Keratinocyte (primary cell): ENCODE data around the gene TENM4. TPM values are rescaled to one million over a fixed set of nuclear protein-coding genes. Genes with fewer than 3 reads are reported as not detected.

Experiments used
- DNase-seq: peaks from one replicate; pipeline ENCODE4 v3.0.0-alpha.2; 2011; ENCODE audit warnings: low read depth, missing footprints, low spot score
- FAIRE-seq: peaks from 2 replicates; lab custom pipeline; 2011; peaks lifted over from hg19 to GRCh38; lab: Jason Lieb, UNC
- H2AFZ ChIP-seq: 2 replicates; pipeline ENCODE4 v1.6.0; 2012; ENCODE audit warnings: low read length, control low read depth, inconsistent platforms; ENCODE audit not compliant: control insufficient read depth
- H3K27ac ChIP-seq: 2 replicates; pipeline ENCODE4 v1.5.1; 2011; ENCODE audit warnings: low read length; ENCODE audit not compliant: control insufficient read depth, insufficient read depth
- H3K27me3 ChIP-seq: 3 replicates; pipeline ENCODE4 v1.6.0; 2011; ENCODE audit warnings: low read length; ENCODE audit not compliant: control insufficient read depth, insufficient read depth; ENCODE audit errors: extremely low read depth
- H3K36me3 ChIP-seq, 2 experiments: 2 replicates in 1 of 2; 3 replicates in 1 of 2; pipeline ENCODE4 v1.5.1; 2011; ENCODE audit warnings: low read length in 2 of 2, mild to moderate bottlenecking in 1 of 2; ENCODE audit not compliant: control insufficient read depth in 2 of 2, insufficient read depth in 2 of 2; ENCODE audit errors: extremely low read depth in 1 of 2
- H3K4me1 ChIP-seq: 3 replicates; pipeline ENCODE4 v1.5.1; 2011; ENCODE audit warnings: low read length; ENCODE audit not compliant: control insufficient read depth, insufficient read depth; ENCODE audit errors: extremely low read depth
- H3K4me2 ChIP-seq: 3 replicates; pipeline ENCODE4 v1.6.0; 2011; ENCODE audit warnings: low read depth, low read length; ENCODE audit not compliant: control insufficient read depth, insufficient read depth; ENCODE audit errors: extremely low read depth
- H3K4me3 ChIP-seq, 3 experiments: fragments of 200-600 bp in 1 of 3; sonication (generic) in 1 of 3; 2 replicates in 2 of 3; 3 replicates in 1 of 3; pipeline ENCODE4 v1.5.1; 2011 to 2016; ENCODE audit warnings: low read length in 3 of 3, mild to moderate bottlenecking in 3 of 3, control low read depth in 2 of 3, inconsistent platforms in 1 of 3, low read depth in 1 of 3, mixed read lengths in 1 of 3, mixed run types in 1 of 3, moderate library complexity in 1 of 3; ENCODE audit not compliant: control insufficient read depth in 2 of 3, insufficient read depth in 2 of 3; ENCODE audit errors: extremely low read depth in 1 of 3
- H3K79me2 ChIP-seq: 2 replicates; pipeline ENCODE4 v1.6.0; 2012; ENCODE audit warnings: low read length; ENCODE audit not compliant: control insufficient read depth, insufficient read depth
- H3K9ac ChIP-seq: 3 replicates; pipeline ENCODE4 v1.6.0; 2011; ENCODE audit warnings: low read length; ENCODE audit not compliant: control insufficient read depth, insufficient read depth; ENCODE audit errors: extremely low read depth
- H3K9me1 ChIP-seq: 3 replicates; pipeline ENCODE4 v1.6.0; 2011; ENCODE audit warnings: low read length; ENCODE audit not compliant: control insufficient read depth, insufficient read depth; ENCODE audit errors: extremely low read depth
- H3K9me3 ChIP-seq: 2 replicates; pipeline ENCODE4 v1.5.1; 2012; ENCODE audit warnings: low read depth, low read length; ENCODE audit not compliant: control insufficient read depth
- H4K20me1 ChIP-seq: 3 replicates; pipeline ENCODE4 v1.6.0; 2011; ENCODE audit warnings: low read length; ENCODE audit not compliant: control insufficient read depth, insufficient read depth; ENCODE audit errors: extremely low read depth
- CTCF ChIP-seq, 3 experiments: IDR thresholded peaks in 1 of 3; conservative IDR thresholded peaks in 1 of 3; optimal IDR thresholded peaks in 1 of 3; 2 replicates in 2 of 3; 3 replicates in 1 of 3; pipeline versions ENCODE3 to v1.5.1; 2011; ENCODE audit warnings: low read length in 3 of 3, mild to moderate bottlenecking in 3 of 3, moderate library complexity in 2 of 3, control low read depth in 1 of 3, inconsistent platforms in 1 of 3; ENCODE audit not compliant: insufficient read depth in 2 of 3; ENCODE audit errors: extremely low read depth in 1 of 3
- EZH2 ChIP-seq: IDR thresholded peaks from one replicate; pipeline ENCODE4 v1.6.1; 2012; ENCODE audit warnings: inconsistent platforms, mild to moderate bottlenecking, low read length, moderate library complexity
- dilution Hi-C: fragments of 300-500 bp; cut with MboI; formaldehyde crosslinking; loops from one replicate; pipeline ENCODE4 v1.7.0; 2020; ENCODE audit warnings: low sequenced_read_pairs; ENCODE audit not compliant: extremely low pct_ligation_motif_present
- polyA plus RNA-seq, 5 experiments: library from polyadenylated mRNA; depleted of rRNA in 3 of 5; stranded (reverse) in 3 of 5; stranded (forward) in 1 of 5; unstranded in 1 of 5; fragments of >200 nt; gene quantifications; 1 replicate in 1 of 5; 2 replicates in 3 of 5; 3 replicates in 1 of 5; pipeline versions ENCODE4 v1.2.1 to v1.2.3, GENCODE V29; 2011 to 2012; ENCODE audit warnings: missing spikeins in 2 of 5, low read depth in 1 of 5, low replicate concordance in 1 of 5

TENM4 gene
- polyA plus RNA-seq, 1 donor (not counting 4 experiments of a cell fraction or from before 2014, with no cell fraction given): 3.5 TPM

- TF ChIP-seq EZH2 (no peak), CTCF (optimal IDR thresholded peaks at IDR 0.05 in 1 of 3, IDR thresholded peaks at IDR 0.05 in 1 of 3, conservative IDR thresholded peaks at IDR 0.05 in 1 of 3; ENCODE audit: extremely low read depth in 1 of 3, insufficient read depth in 2 of 3, low read length in 3 of 3) (no peak)
- H2AFZ ChIP-seq: no peak overlapping the region
- H3K27me3 ChIP-seq: no peaks in the 10 kb centered on the region
- H3K4me2 ChIP-seq: no peak overlapping the region
- no peak overlapping the region for H3K9ac ChIP-seq
- no peak overlapping the region for H3K4me3 ChIP-seq
- DNase-seq (no peak), FAIRE-seq (no peak)
- dilution Hi-C loops: no loop called here
- H3K9me3 ChIP-seq: no peaks in the 10 kb centered on the region
- H3K4me1 ChIP-seq: peaks cover 6% of the 10 kb centered on the region
- no peak overlapping the region for H3K27ac ChIP-seq
- no peaks in the 10 kb centered on the region for H3K79me2 ChIP-seq
- no peaks in the 10 kb centered on the region for H4K20me1 ChIP-seq
- H3K9me1 ChIP-seq: no peaks in the 10 kb centered on the region
- no peaks in the 10 kb centered on the region for H3K36me3 ChIP-seq
These were observed 267.2 kb downstream of the TENM4 start for GRCh38 chr11:79173615-79174014.

GRCh38 chr11:79170321-79170720, 270.5 kb downstream of the TENM4 start:
- Histone ChIP-seq H3K27ac (no peak overlapping the region), H3K4me3 (no peak overlapping the region), H3K27me3 (no peaks in the 10 kb centered on the region), H3K4me2 (no peak overlapping the region), H3K9ac (no peak overlapping the region), H3K36me3 (no peaks in the 10 kb centered on the region), H3K4me1 (peaks cover 26% of the 10 kb centered on the region), H3K9me1 (no peaks in the 10 kb centered on the region), H2AFZ (no peak overlapping the region), H3K79me2 (no peaks in the 10 kb centered on the region), H4K20me1 (no peaks in the 10 kb centered on the region), H3K9me3 (no peaks in the 10 kb centered on the region)
- DNase-seq (no peak), FAIRE-seq (no peak)
- dilution Hi-C loops: no loop called here
- TF ChIP-seq CTCF (optimal IDR thresholded peaks at IDR 0.05 in 1 of 3, IDR thresholded peaks at IDR 0.05 in 1 of 3, conservative IDR thresholded peaks at IDR 0.05 in 1 of 3; ENCODE audit: extremely low read depth in 1 of 3, insufficient read depth in 2 of 3, low read length in 3 of 3) (no peak), EZH2 (no peak)
